PC-9 (cell line): ENCODE data around the gene LAMA3. TPM values are rescaled to one million over a fixed set of nuclear protein-coding genes. Genes with fewer than 3 reads are reported as not detected.
"Not testable (repeated sequence)": the region's sequence is repeated elsewhere in the genome, so short reads cannot be mapped to it uniquely, and the experiment has no call there.

Experiments
- BruUV-seq: library from RNA; stranded (reverse); fragments of 400-500 nt; replicated peaks from 2 replicates; lab custom pipeline; 2021; lab: Mats Ljungman, UMichigan
- CTCF ChIA-PET: fragments of 300-600 bp; sonication (Branson Sonifier 250); formaldehyde crosslinking; loops from one replicate; lab custom pipeline; 2022; ENCODE audit warnings: antibody characterized with exemption; lab: Charles Lee
- POLR2A ChIA-PET: fragments of 300-600 bp; sonication (Branson Sonifier 250); formaldehyde crosslinking; loops from one replicate; lab custom pipeline; 2022; ENCODE audit warnings: antibody characterized with exemption; ENCODE audit not compliant: unreplicated experiment; lab: Charles Lee
- DNase-seq, 2 experiments: peaks; one replicate each; pipeline versions ENCODE4 v3.0.0 to v3.0.0-alpha.2; 2015 to 2022; ENCODE audit warnings: mixed read lengths in 1 of 2
- H2AFZ ChIP-seq: fragments of 200-600 bp; sonication (generic); 2 replicates; pipeline ENCODE4 v1.8.1; 2017; ENCODE audit warnings: antibody characterized with exemption
- H3F3A ChIP-seq: fragments of 200-600 bp; sonication (generic); 2 replicates; pipeline ENCODE4 v1.8.1; 2017; ENCODE audit warnings: antibody characterized with exemption, mild to moderate bottlenecking, low read depth; ENCODE audit not compliant: insufficient read depth
- H3K27ac ChIP-seq: fragments of 200-600 bp; sonication (generic); 2 replicates; pipeline ENCODE4 v1.6.1; 2016; ENCODE audit warnings: mixed run types
- H3K27me3 ChIP-seq: fragments of 200-600 bp; sonication (generic); 2 replicates; pipeline ENCODE4 v1.6.1; 2016; ENCODE audit warnings: low read depth, mixed run types; ENCODE audit not compliant: insufficient read depth
- H3K36me3 ChIP-seq: fragments of 200-600 bp; sonication (generic); 2 replicates; pipeline ENCODE4 v1.6.1; 2016; ENCODE audit warnings: low read depth, mixed run types
- H3K4me1 ChIP-seq: fragments of 200-600 bp; sonication (generic); replicated peaks from 2 replicates; pipeline ENCODE4 v1.6.1; 2016; ENCODE audit warnings: mixed run types; ENCODE audit not compliant: insufficient read depth
- H3K4me2 ChIP-seq: fragments of 200-600 bp; sonication (generic); 2 replicates; pipeline ENCODE4 v1.6.1; 2017; ENCODE audit warnings: mixed run types
- H3K4me3 ChIP-seq: fragments of 200-600 bp; sonication (generic); 2 replicates; pipeline ENCODE4 v1.6.1; 2016; ENCODE audit warnings: mixed run types
- H3K79me2 ChIP-seq: fragments of 200-600 bp; sonication (generic); 2 replicates; pipeline ENCODE4 v1.6.1; 2017; ENCODE audit warnings: low read depth, mixed run types
- H3K9me2 ChIP-seq: fragments of 200-600 bp; sonication (generic); 2 replicates; pipeline ENCODE4 v1.8.1; 2017; ENCODE audit warnings: mild to moderate bottlenecking; ENCODE audit not compliant: insufficient read depth
- H3K9me3 ChIP-seq: fragments of 200-600 bp; sonication (generic); 2 replicates; pipeline ENCODE4 v1.8.1; 2016; ENCODE audit warnings: low read depth; ENCODE audit not compliant: insufficient read depth
- H4K20me1 ChIP-seq: fragments of 200-600 bp; sonication (generic); 2 replicates; pipeline ENCODE4 v1.8.1; 2017; ENCODE audit not compliant: insufficient read depth
- EZH2 ChIP-seq: fragments of 200-600 bp; sonication (generic); IDR thresholded peaks from 2 replicates; pipeline ENCODE4 v1.8.0; 2017; ENCODE audit warnings: antibody characterized with exemption, low read depth
- intact Hi-C: fragments of 100-400 bp; cut with micrococcal nuclease; formaldehyde crosslinking; loops from one replicate; pipeline ENCODE4 v1.10.0; 2022; ENCODE audit not compliant: unreplicated experiment
- total RNA-seq: library from RNA; stranded (reverse); gene quantifications from 2 replicates; pipeline ENCODE4 v1.2.3, GENCODE V29; 2021
- TF ChIP-seq, protein P1 (sequence below): fragments of 200-600 bp; sonication (generic); conservative IDR thresholded peaks from 2 replicates; pipeline ENCODE4 v1.6.1; 2017; ENCODE audit warnings: mixed run types, antibody characterized with exemption, mild to moderate bottlenecking, moderate library complexity

The LAMA3 gene
- total RNA-seq, 1 experiment from 2014 or later, result 44.4 TPM

DNA sequence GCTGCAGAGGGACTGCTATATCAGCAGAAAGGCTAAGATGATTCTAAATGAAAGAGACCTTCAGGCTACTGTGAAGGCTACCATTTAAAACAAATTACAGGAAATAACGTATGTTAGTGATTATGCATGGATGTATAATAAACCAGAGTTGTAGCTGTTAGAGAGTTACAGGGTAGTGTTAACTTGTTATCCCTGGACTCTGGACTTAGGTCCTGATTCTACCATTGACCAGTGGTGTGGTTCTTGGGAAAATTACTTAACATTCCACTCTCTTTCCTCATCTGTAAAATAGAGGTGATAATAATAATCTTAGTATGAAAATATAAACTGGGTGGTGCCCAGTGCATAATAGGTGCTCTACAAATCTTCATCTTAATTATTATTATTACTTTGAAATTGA is 22.2 kb downstream of the LAMA3 start:
- H3K27ac ChIP-seq, result no peak overlapping the region

GRCh38 chr18:23712445-23712844 is 23.2 kb downstream of the LAMA3 start:
- H3K27me3 ChIP-seq, result no peaks in the 10 kb centered on the region
- TF ChIP-seq, protein P1, sequence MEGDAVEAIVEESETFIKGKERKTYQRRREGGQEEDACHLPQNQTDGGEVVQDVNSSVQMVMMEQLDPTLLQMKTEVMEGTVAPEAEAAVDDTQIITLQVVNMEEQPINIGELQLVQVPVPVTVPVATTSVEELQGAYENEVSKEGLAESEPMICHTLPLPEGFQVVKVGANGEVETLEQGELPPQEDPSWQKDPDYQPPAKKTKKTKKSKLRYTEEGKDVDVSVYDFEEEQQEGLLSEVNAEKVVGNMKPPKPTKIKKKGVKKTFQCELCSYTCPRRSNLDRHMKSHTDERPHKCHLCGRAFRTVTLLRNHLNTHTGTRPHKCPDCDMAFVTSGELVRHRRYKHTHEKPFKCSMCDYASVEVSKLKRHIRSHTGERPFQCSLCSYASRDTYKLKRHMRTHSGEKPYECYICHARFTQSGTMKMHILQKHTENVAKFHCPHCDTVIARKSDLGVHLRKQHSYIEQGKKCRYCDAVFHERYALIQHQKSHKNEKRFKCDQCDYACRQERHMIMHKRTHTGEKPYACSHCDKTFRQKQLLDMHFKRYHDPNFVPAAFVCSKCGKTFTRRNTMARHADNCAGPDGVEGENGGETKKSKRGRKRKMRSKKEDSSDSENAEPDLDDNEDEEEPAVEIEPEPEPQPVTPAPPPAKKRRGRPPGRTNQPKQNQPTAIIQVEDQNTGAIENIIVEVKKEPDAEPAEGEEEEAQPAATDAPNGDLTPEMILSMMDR, result no peak
- no peak for TF ChIP-seq EZH2
- peak in 1 of 2 experiments; percentile 38 for DNase-seq
- no peak overlapping the region for H3K27ac ChIP-seq
- H3K4me2 ChIP-seq, result no peak overlapping the region
- no peaks in the 10 kb centered on the region for H3K79me2 ChIP-seq
- POLR2A ChIA-PET, result no interaction called here
- intact Hi-C loops, result loop anchor here (10.0 kb wide), 1 partner anchor 162 kb away; no protein-coding TSS in a partner anchor
- H2AFZ ChIP-seq, result no peak overlapping the region
- no peaks in the 10 kb centered on the region for H3F3A ChIP-seq
- no TSS peak for BruUV-seq
- H3K9me3 ChIP-seq, result no peaks in the 10 kb centered on the region
- no peak overlapping the region for H3K4me3 ChIP-seq
- H3K36me3 ChIP-seq, result no peaks in the 10 kb centered on the region
- CTCF ChIA-PET, result no interaction called here
- H3K4me1 ChIP-seq, result no peaks in the 10 kb centered on the region
- H4K20me1 ChIP-seq, result no peaks in the 10 kb centered on the region
- no peaks in the 10 kb centered on the region for H3K9me2 ChIP-seq

More for the DNA sequence above, 22.2 kb downstream of the LAMA3 start:
- no peak overlapping the region for H3K4me2 ChIP-seq
- no peaks in the 10 kb centered on the region for H3K36me3 ChIP-seq
- DNase-seq, result no peak
- ChIA-PET CTCF (interaction anchor here (0.6 kb wide), 1 partner anchor 389 kb away, joined by 8 read pairs; no protein-coding TSS in a partner anchor), POLR2A (no interaction called here)
- no peak overlapping the region for H3K4me3 ChIP-seq
- H3K79me2 ChIP-seq, result no peaks in the 10 kb centered on the region
- H3K9me3 ChIP-seq, result no peaks in the 10 kb centered on the region
- H2AFZ ChIP-seq, result no peak overlapping the region
- TF ChIP-seq EZH2, result no peak
- TF ChIP-seq, protein P1, result no peak
- no peaks in the 10 kb centered on the region for H3K9me2 ChIP-seq
- no peaks in the 10 kb centered on the region for H4K20me1 ChIP-seq
- BruUV-seq, result no TSS peak
- no peaks in the 10 kb centered on the region for H3K27me3 ChIP-seq
- H3F3A ChIP-seq, result no peaks in the 10 kb centered on the region; the same call in 1 of the 2 replicates
- H3K4me1 ChIP-seq, result no peaks in the 10 kb centered on the region
- intact Hi-C loops, result loop anchor here (10.0 kb wide), 1 partner anchor 163 kb away; no protein-coding TSS in a partner anchor

- Histone ChIP-seq H3K9me3 (no peaks in the 10 kb centered on the region), H3K4me3 (no peak overlapping the region), H3K9me2 (no peaks in the 10 kb centered on the region), H3K27ac (no peak overlapping the region), H3F3A (0 out of 2 replicates have a peak, but pooled peaks cover 11% of the 10 kb centered on the region), H3K79me2 (no peaks in the 10 kb centered on the region), H3K4me1 (peaks cover 15% of the 10 kb centered on the region), H4K20me1 (no peaks in the 10 kb centered on the region), H3K27me3 (no peaks in the 10 kb centered on the region), H2AFZ (no peak overlapping the region), H3K4me2 (no peak overlapping the region), H3K36me3 (no peaks in the 10 kb centered on the region)
- no TSS peak for BruUV-seq
- intact Hi-C loops, result loop anchor here (10.0 kb wide), 1 partner anchor 160 kb away; no protein-coding TSS in a partner anchor
- no peak for DNase-seq
- TF ChIP-seq, protein P1, result no peak
- no peak for TF ChIP-seq EZH2
- ChIA-PET CTCF (interaction anchor here (0.7 kb wide), 1 partner anchor 88 kb away, joined by 3 read pairs; no protein-coding TSS in a partner anchor), POLR2A (no interaction called here)
Observed at GRCh38 chr18:23714576-23714975, 25.3 kb downstream of the LAMA3 start.

GRCh38 chr18:23716079-23716478 is 26.8 kb downstream of the LAMA3 start:
- BruUV-seq, H2AFZ ChIP-seq, H3K27me3 ChIP-seq, CTCF ChIA-PET, H3K27ac ChIP-seq, POLR2A ChIA-PET, H3K4me2 ChIP-seq, H4K20me1 ChIP-seq, H3K79me2 ChIP-seq, H3K4me3 ChIP-seq, H3K36me3 ChIP-seq, H3K9me3 ChIP-seq, DNase-seq, H3K9me2 ChIP-seq: not testable (repeated sequence)
- H3F3A ChIP-seq, result peaks cover 19% of the 10 kb centered on the region; the same call in 1 of the 2 replicates
- intact Hi-C loops, result loop anchor here (10.0 kb wide), 1 partner anchor 159 kb away; no protein-coding TSS in a partner anchor
- H3K4me1 ChIP-seq, result peaks cover 20% of the 10 kb centered on the region
